WTC11 (cell line): Measurements from ENCODE around the gene KIF24. TPM values are rescaled to one million over a fixed set of nuclear protein-coding genes. Genes with fewer than 3 reads are reported as not detected.

Experiments
- ATAC-seq: fragments of 200-7000 bp; cut with Tn5 transposase; 2 replicates; pipeline ENCODE4 v1.10.0; 2021; ENCODE audit warnings: mild to moderate bottlenecking, moderate library complexity
- CTCF ChIA-PET: fragments of 300-600 bp; sonication (Branson Sonifier 250); formaldehyde crosslinking; loops from one replicate; lab custom pipeline; 2021; ENCODE audit warnings: antibody characterized with exemption; lab: Charles Lee
- POLR2A ChIA-PET: fragments of 350-600 bp; sonication (Branson Sonifier 250); formaldehyde crosslinking; loops from one replicate; lab custom pipeline; 2021; ENCODE audit warnings: antibody characterized with exemption; lab: Charles Lee
- DNase-seq: peaks from one replicate; pipeline ENCODE4 v3.0.0; 2021; ENCODE audit warnings: low spot score
- H3K27ac Mint-ChIP-seq: 2 replicates; pipeline ENCODE4 v1.8.0; 2021; ENCODE audit warnings: mixed read lengths
- H3K27me3 Mint-ChIP-seq: 2 replicates; pipeline ENCODE4 v1.8.0; 2021; ENCODE audit warnings: low read depth, mild to moderate bottlenecking, moderate library complexity, mixed read lengths
- H3K36me3 Mint-ChIP-seq: 2 replicates; pipeline ENCODE4 v1.8.0; 2021; ENCODE audit warnings: mixed read lengths
- H3K4me1 Mint-ChIP-seq: 2 replicates; pipeline ENCODE4 v1.8.0; 2022; ENCODE audit warnings: mixed read lengths
- H3K4me3 Mint-ChIP-seq: 2 replicates; pipeline ENCODE4 v1.8.0; 2021; ENCODE audit warnings: mild to moderate bottlenecking, moderate library complexity, mixed read lengths
- H3K9me3 Mint-ChIP-seq: 2 replicates; pipeline ENCODE4 v1.8.0; 2021; ENCODE audit warnings: mixed read lengths
- ATF6 ChIP-seq: sonication (generic); formaldehyde crosslinking; IDR thresholded peaks from 2 replicates; pipeline ENCODE4 v1.8.1; 2023; ENCODE audit warnings: mild to moderate bottlenecking, missing genetic modification reagents
- CREB1 ChIP-seq: sonication (generic); formaldehyde crosslinking; IDR thresholded peaks from 2 replicates; pipeline ENCODE4 v1.8.0; 2023; ENCODE audit warnings: mild to moderate bottlenecking, missing genetic modification reagents
- CREM ChIP-seq: sonication (generic); formaldehyde crosslinking; IDR thresholded peaks from 2 replicates; pipeline ENCODE4 v1.8.1; 2022; ENCODE audit warnings: mild to moderate bottlenecking, missing genetic modification reagents, moderate library complexity
- CTCF ChIP-seq: fragments of 200-600 bp; IDR thresholded peaks from 2 replicates; pipeline ENCODE4 v1.8.0; 2022; ENCODE audit warnings: antibody characterized with exemption
- EMX1 ChIP-seq: fragments of 250-450 bp; sonication (Bioruptor Pico); IDR thresholded peaks from 2 replicates; pipeline ENCODE4 v1.8.0; 2021; ENCODE audit warnings: mild to moderate bottlenecking
- ESRRA ChIP-seq: sonication (generic); formaldehyde crosslinking; IDR thresholded peaks from 2 replicates; pipeline ENCODE4 v1.8.1; 2022; ENCODE audit warnings: mild to moderate bottlenecking, missing genetic modification reagents, borderline replicate concordance
- ETV6 ChIP-seq: sonication (generic); formaldehyde crosslinking; IDR thresholded peaks from 2 replicates; pipeline ENCODE4 v1.8.1; 2022; ENCODE audit warnings: mild to moderate bottlenecking, missing genetic modification reagents
- FOXK1 ChIP-seq: sonication (generic); formaldehyde crosslinking; IDR thresholded peaks from 2 replicates; pipeline ENCODE4 v1.8.0; 2022; ENCODE audit warnings: mild to moderate bottlenecking, moderate library complexity, missing genetic modification reagents
- GRHL2 ChIP-seq: fragments of 250-450 bp; sonication (Bioruptor Pico); IDR thresholded peaks from 2 replicates; pipeline ENCODE4 v1.8.0; 2022; ENCODE audit warnings: mild to moderate bottlenecking, moderate library complexity; ENCODE audit not compliant: insufficient replicate concordance, severe bottlenecking
- HMGXB4 ChIP-seq: sonication (generic); formaldehyde crosslinking; IDR thresholded peaks from 2 replicates; pipeline ENCODE4 v1.8.1; 2023; ENCODE audit warnings: mild to moderate bottlenecking, moderate library complexity, missing genetic modification reagents
- IRF1 ChIP-seq: sonication (generic); formaldehyde crosslinking; IDR thresholded peaks from 2 replicates; pipeline ENCODE4 v1.8.0; 2023; ENCODE audit warnings: missing genetic modification reagents
- PRDM15 ChIP-seq: sonication (generic); formaldehyde crosslinking; IDR thresholded peaks from 2 replicates; pipeline ENCODE4 v1.8.0; 2022; ENCODE audit warnings: missing genetic modification reagents
- RELA ChIP-seq: sonication (generic); formaldehyde crosslinking; IDR thresholded peaks from 2 replicates; pipeline ENCODE4 v1.8.1; 2022; ENCODE audit warnings: missing genetic modification reagents, mild to moderate bottlenecking, borderline replicate concordance
- SMAD4 ChIP-seq: sonication (generic); formaldehyde crosslinking; IDR thresholded peaks from 2 replicates; pipeline ENCODE4 v1.8.0; 2022; ENCODE audit warnings: mild to moderate bottlenecking, missing genetic modification reagents
- SP1 ChIP-seq: sonication (generic); formaldehyde crosslinking; conservative IDR thresholded peaks from 2 replicates; pipeline ENCODE4 v1.8.1; 2022; ENCODE audit warnings: missing genetic modification reagents
- USF1 ChIP-seq: sonication (generic); formaldehyde crosslinking; IDR thresholded peaks from 2 replicates; pipeline ENCODE4 v1.8.0; 2022; ENCODE audit warnings: mild to moderate bottlenecking, missing genetic modification reagents
- ZBTB21 ChIP-seq: sonication (generic); formaldehyde crosslinking; IDR thresholded peaks from 2 replicates; pipeline ENCODE4 v1.8.1; 2023; ENCODE audit warnings: mild to moderate bottlenecking, missing genetic modification reagents, borderline replicate concordance
- ZMAT4 ChIP-seq: fragments of 250-450 bp; sonication (Bioruptor Pico); IDR thresholded peaks from 2 replicates; pipeline ENCODE4 v1.9.0; 2021; ENCODE audit warnings: mild to moderate bottlenecking
- ZNF396 ChIP-seq: fragments of 250-450 bp; sonication (Bioruptor Pico); IDR thresholded peaks from 2 replicates; pipeline ENCODE4 v1.8.0; 2021; ENCODE audit warnings: mild to moderate bottlenecking, moderate library complexity, borderline replicate concordance
- total RNA-seq: library from RNA; stranded (reverse); gene quantifications from 3 replicates; pipeline ENCODE4 v1.2.3, GENCODE V29; 2021

Gene KIF24
- total RNA-seq, 1 experiment from 2014 or later = 4.5 TPM

GRCh38 chr9:34343090-34343489 lies 14.0 kb upstream of the KIF24 start:
- ATAC-seq = no peak
- H3K27ac Mint-ChIP-seq = no peak overlapping the region
- no peaks in the 10 kb centered on the region for H3K9me3 Mint-ChIP-seq
- peaks cover 7% of the 10 kb centered on the region; the same call in 1 of the 2 replicates for H3K4me1 Mint-ChIP-seq
- ChIA-PET POLR2A (no interaction called here), CTCF (interaction anchor here (1.1 to 1.4 kb wide), 4 partner anchors 8 to 61 kb away, joined by 3 to 4 read pairs (median 4); no protein-coding TSS in a partner anchor)
- no peak for DNase-seq
- TF ChIP-seq HMGXB4 (CRISPR knock-in tag) (no peak), ZBTB21 (no peak), CREB1 (CRISPR knock-in tag) (no peak), FOXK1 (CRISPR knock-in tag) (no peak), ZNF396 (CRISPR knock-in tag) (no peak), SMAD4 (no peak), USF1 (CRISPR knock-in tag) (no peak), RELA (CRISPR knock-in tag) (no peak), CTCF (no peak), ETV6 (CRISPR knock-in tag) (no peak), PRDM15 (no peak)
- no peak overlapping the region for H3K4me3 Mint-ChIP-seq
- no peaks in the 10 kb centered on the region for H3K27me3 Mint-ChIP-seq
- H3K36me3 Mint-ChIP-seq = peaks cover 15% of the 10 kb centered on the region

- Mint-ChIP-seq H3K36me3 (peaks cover 15% of the 10 kb centered on the region), H3K27me3 (no peaks in the 10 kb centered on the region), H3K27ac (no peak overlapping the region), H3K4me3 (no peak overlapping the region), H3K4me1 (peaks cover 7% of the 10 kb centered on the region; the same call in 1 of the 2 replicates), H3K9me3 (no peaks in the 10 kb centered on the region)
- CTCF ChIA-PET = interaction anchor here (1.0 to 1.1 kb wide), 3 partner anchors 9 to 39 kb away, joined by 3 to 4 read pairs (median 3); no protein-coding TSS in a partner anchor
- DNase-seq (no peak), ATAC-seq (no peak)
- POLR2A ChIA-PET = no interaction called here
- TF ChIP-seq ZNF396 (CRISPR knock-in tag) = no peak
- TF ChIP-seq IRF1 (CRISPR knock-in tag) = no peak
- TF ChIP-seq PRDM15 = no peak
- no peak for TF ChIP-seq ZMAT4 (CRISPR knock-in tag)
- TF ChIP-seq EMX1 (CRISPR knock-in tag) = no peak
- TF ChIP-seq ESRRA (CRISPR knock-in tag) = no peak
- no peak for TF ChIP-seq ATF6 (CRISPR knock-in tag)
- no peak for TF ChIP-seq CREM (CRISPR knock-in tag)
- no peak for TF ChIP-seq CREB1 (CRISPR knock-in tag)
- no peak for TF ChIP-seq SP1 (CRISPR knock-in tag)
- no peak for TF ChIP-seq GRHL2 (CRISPR knock-in tag)
Measured at GRCh38 chr9:34341659-34342295, 12.7 kb upstream of the KIF24 start.
